Gastrocnemius medialis (tissue), 4 donors: ENCODE measurements around the gene NEK9. TPM values are rescaled to one million over a fixed set of nuclear protein-coding genes. Genes with fewer than 3 reads are reported as not detected.
A peak's percentile ranks its signal among the peaks of the same experiment; 100 is the strongest.

Experiments
- ATAC-seq, 2 donors: fragments of 150-250 bp; one replicate each; pipeline ENCODE4 v1.9.1; 2016
- DNase-seq, 2 donors: peaks; one replicate each; pipeline ENCODE4 v3.0.0-alpha.2; 2019
- H3K27ac ChIP-seq, 4 donors: fragments of 200-600 bp; sonication (generic); 1 replicate in 1 of 4; 2 replicates in 3 of 4; pipeline ENCODE4 v1.5.1; 2016 to 2018; ENCODE audit warnings: mild to moderate bottlenecking in 2 of 4, moderate library complexity in 1 of 4
- H3K27me3 ChIP-seq, 3 donors: fragments of 200-600 bp; sonication (generic) in 2 of 3; 1 replicate in 1 of 3; 2 replicates in 2 of 3; pipeline versions ENCODE4 v1.5.1 to v1.6.0; 2016 to 2019; ENCODE audit warnings: mild to moderate bottlenecking in 1 of 3, moderate library complexity in 1 of 3
- H3K36me3 ChIP-seq, 2 donors: fragments of 200-600 bp; sonication (generic) in 1 of 2; one replicate each; pipeline ENCODE4 v1.5.1; 2017 to 2018
- H3K4me1 ChIP-seq, 2 donors: fragments of 200-600 bp; sonication (generic) in 1 of 2; one replicate each; pipeline ENCODE4 v1.5.1; 2016 to 2017; ENCODE audit warnings: mild to moderate bottlenecking in 2 of 2
- H3K4me3 ChIP-seq, 4 donors: fragments of 200-600 bp; sonication (generic) in 3 of 4; 1 replicate in 1 of 4; 2 replicates in 3 of 4; pipeline ENCODE4 v1.5.1; 2016 to 2019; ENCODE audit warnings: mild to moderate bottlenecking in 2 of 4
- H3K9me3 ChIP-seq, 3 donors: fragments of 200-600 bp; sonication (generic) in 2 of 3; 1 replicate in 1 of 3; 2 replicates in 2 of 3; pipeline ENCODE4 v1.5.1; 2016 to 2019
- CTCF ChIP-seq, 5 experiments: fragments of 450-650 bp in 3 of 5; fragments of 200-600 bp in 2 of 5; sonication (generic) in 2 of 5; IDR thresholded peaks in 4 of 5; conservative IDR thresholded peaks in 1 of 5; 1 replicate in 4 of 5; 2 replicates in 1 of 5; pipeline ENCODE4 v1.5.1; 2016 to 2019; ENCODE audit warnings: antibody characterized with exemption in 5 of 5, mild to moderate bottlenecking in 3 of 5, moderate library complexity in 3 of 5
- POLR2A ChIP-seq, 2 donors: fragments of 450-650 bp; IDR thresholded peaks; one replicate each; pipeline ENCODE4 v1.6.1; 2017; ENCODE audit warnings: antibody characterized with exemption in 2 of 2, mild to moderate bottlenecking in 2 of 2, moderate library complexity in 2 of 2
- in situ Hi-C, 4 donors: fragments of 200-750 bp; cut with MboI; loops; one replicate each; pipeline versions ENCODE4 v1.15.0 to v1.8.0; 2017; ENCODE audit warnings: low sequenced_read_pairs in 4 of 4
- intact Hi-C: fragments of 100-400 bp; cut with DNase I; formaldehyde crosslinking; loops from one replicate; pipeline ENCODE4 v1.15.1; 2023; ENCODE audit warnings: low total_unique reads
- total RNA-seq, 4 donors: library from RNA; depleted of rRNA; stranded (reverse); fragments of >200 nt; gene quantifications; one replicate each; pipeline versions ENCODE4 v1.1.0 to v1.2.3, GENCODE V29; 2016

Gene NEK9
- total RNA-seq, 4 donors from 2014 or later: 36.3 to 93.2 (median 42.6) TPM

GRCh38 chr14:75156901-75157300, 30.1 kb upstream of the NEK9 start:
- TF ChIP-seq CTCF (IDR thresholded peaks at IDR 0.05 in 4 of 5, conservative IDR thresholded peaks at IDR 0.05 in 1 of 5) (no peak), POLR2A (IDR thresholded peaks at IDR 0.05) (no peak)
- intact Hi-C loops: no loop called here
- Histone ChIP-seq H3K27ac (peak overlapping the region in 2 of 4 donors; percentile 3 to 18), H3K4me1 (peaks cover 27 to 35% of the 10 kb centered on the region in 2 donors), H3K27me3 (no peaks in the 10 kb centered on the region), H3K9me3 (no peaks in the 10 kb centered on the region), H3K36me3 (peaks cover 0 to 4% of the 10 kb centered on the region in 2 donors), H3K4me3 (no peak overlapping the region)
- no peak for ATAC-seq
- DNase-seq: no peak
- in situ Hi-C loops: loop anchor here in 2 of 4 donors (10.0 kb wide), 2 partner anchors 78 to 98 kb away; no protein-coding TSS in a partner anchor

DNA sequence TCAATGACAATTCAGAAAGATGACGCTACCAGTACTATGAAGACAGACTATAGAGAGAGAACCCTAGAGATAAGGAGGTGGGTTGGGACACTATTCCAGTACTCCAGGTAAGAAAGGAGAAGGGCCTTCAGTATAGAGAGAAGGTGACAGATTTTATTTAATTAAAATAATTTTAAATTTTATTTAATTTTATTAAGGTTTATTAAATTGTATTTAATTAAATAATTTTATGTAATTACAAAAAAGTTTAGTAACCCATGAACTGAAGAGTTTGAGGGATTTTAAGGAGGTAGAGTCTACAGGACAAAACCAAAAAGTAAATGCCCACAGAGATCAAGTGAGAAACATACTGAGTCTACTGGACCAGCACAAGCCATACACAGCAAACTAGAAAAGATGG, 29.3 kb upstream of the NEK9 start:
- H3K9me3 ChIP-seq: no peaks in the 10 kb centered on the region
- H3K4me3 ChIP-seq: no peak overlapping the region
- H3K36me3 ChIP-seq: peaks cover 0 to 9% of the 10 kb centered on the region in 2 donors
- no peaks in the 10 kb centered on the region for H3K27me3 ChIP-seq
- intact Hi-C loops (no loop called here), in situ Hi-C loops (loop anchor here in 2 of 4 donors (10.0 kb wide), 2 partner anchors 79 to 99 kb away; no protein-coding TSS in a partner anchor)
- ATAC-seq (no peak), DNase-seq (no peak)
- H3K27ac ChIP-seq: peak overlapping the region in 2 of 4 donors; percentile 15 to 47
- TF ChIP-seq POLR2A (IDR thresholded peaks at IDR 0.05): no peak
- no peak for TF ChIP-seq CTCF (IDR thresholded peaks at IDR 0.05 in 4 of 5, conservative IDR thresholded peaks at IDR 0.05 in 1 of 5)
- peaks cover 31 to 38% of the 10 kb centered on the region in 2 donors for H3K4me1 ChIP-seq

DNA sequence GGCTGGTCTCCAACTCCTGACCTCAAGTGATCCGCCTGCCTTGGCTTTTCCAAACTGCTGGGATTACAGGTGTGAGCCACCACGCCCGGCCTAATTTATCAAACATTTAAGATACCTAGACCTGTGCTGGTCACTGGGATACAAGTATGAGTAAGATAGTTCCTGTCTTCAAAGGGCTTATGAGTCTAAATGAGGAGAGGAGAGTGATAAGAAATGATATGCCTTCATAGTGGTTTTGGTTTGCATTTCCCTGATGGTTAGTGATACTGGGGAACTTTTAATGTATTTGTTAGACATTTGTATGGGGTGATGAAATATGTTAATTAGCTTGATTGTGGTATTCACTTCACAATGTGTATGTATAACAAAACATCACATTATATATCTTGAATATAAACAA, 28.3 kb upstream of the NEK9 start:
- peaks cover 30 to 38% of the 10 kb centered on the region in 2 donors for H3K4me1 ChIP-seq
- no peak for ATAC-seq
- TF ChIP-seq CTCF (IDR thresholded peaks at IDR 0.05 in 4 of 5, conservative IDR thresholded peaks at IDR 0.05 in 1 of 5): no peak
- TF ChIP-seq POLR2A (IDR thresholded peaks at IDR 0.05): no peak
- DNase-seq: no peak
- H3K36me3 ChIP-seq: peaks cover 0 to 9% of the 10 kb centered on the region in 2 donors
- intact Hi-C loops (no loop called here), in situ Hi-C loops (loop anchor here in 2 of 4 donors (10.0 kb wide), 2 partner anchors 80 to 100 kb away; no protein-coding TSS in a partner anchor)
- H3K27ac ChIP-seq: peak overlapping the region in 2 of 4 donors; percentile 15 to 47
- no peak overlapping the region for H3K4me3 ChIP-seq
- H3K9me3 ChIP-seq: no peaks in the 10 kb centered on the region
- H3K27me3 ChIP-seq: no peaks in the 10 kb centered on the region

DNA sequence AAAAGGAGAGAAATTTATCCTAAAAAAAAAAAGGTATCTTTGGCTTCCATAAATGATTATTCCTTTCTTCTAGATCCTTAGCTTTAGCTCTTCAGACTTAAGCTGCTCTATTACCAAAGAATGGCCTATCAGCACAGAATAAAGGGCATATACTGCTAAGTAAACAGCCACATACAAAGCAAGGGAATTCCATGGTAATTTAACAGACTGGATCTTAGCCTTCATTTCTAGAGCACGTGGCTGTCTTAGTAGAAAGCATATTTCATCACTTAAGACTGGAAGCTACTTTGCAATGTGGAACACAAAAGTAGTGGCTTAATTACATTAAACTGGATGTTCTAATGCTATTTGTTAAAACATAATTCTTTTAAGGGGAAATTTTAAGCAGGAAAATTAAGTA, 26.4 kb upstream of the NEK9 start:
- peak overlapping the region in 3 of 4 donors; percentile 15 to 95 (median 93) for H3K27ac ChIP-seq
- in situ Hi-C loops: loop anchor here in 2 of 4 donors (10.0 kb wide), 2 partner anchors 82 to 102 kb away; no protein-coding TSS in a partner anchor
- ATAC-seq: no peak

More for the DNA sequence above, 26.4 kb upstream of the NEK9 start:
- no peak for TF ChIP-seq CTCF (IDR thresholded peaks at IDR 0.05 in 4 of 5, conservative IDR thresholded peaks at IDR 0.05 in 1 of 5)
- TF ChIP-seq POLR2A (IDR thresholded peaks at IDR 0.05): no peak
- Histone ChIP-seq H3K4me3 (no peak overlapping the region), H3K9me3 (no peaks in the 10 kb centered on the region), H3K36me3 (peaks cover 0 to 9% of the 10 kb centered on the region in 2 donors), H3K27me3 (no peaks in the 10 kb centered on the region), H3K4me1 (peaks cover 33 to 40% of the 10 kb centered on the region in 2 donors)
- intact Hi-C loops: no loop called here
- DNase-seq: no peak
